GM10248 (cell line): Measurements from ENCODE around the gene ATP10A.
A peak's percentile ranks its signal among the peaks of the same experiment; 100 is the strongest.

Source experiments
- CTCF ChIA-PET: fragments of 300-600 bp; sonication (Branson Sonifier 250); formaldehyde crosslinking; extraction: SDS; loops from one replicate; lab custom pipeline; 2021; ENCODE audit warnings: antibody characterized with exemption; lab: Yijun Ruan, JAX
- POLR2A ChIA-PET: fragments of 350-650 bp; sonication (Branson Sonifier 250); formaldehyde crosslinking; extraction: SDS; loops from one replicate; lab custom pipeline; 2020; ENCODE audit warnings: antibody characterized with exemption; lab: Yijun Ruan, JAX
- DNase-seq: peaks from one replicate; pipeline ENCODE4 v3.0.0; 2012; ENCODE audit errors: extremely low spot score
- TF ChIP-seq, protein P1 (sequence below): IDR thresholded peaks from 2 replicates; pipeline ENCODE4 v1.5.1; 2012; ENCODE audit warnings: mild to moderate bottlenecking, low read depth; ENCODE audit errors: extremely low read depth, missing control alignments, control extremely low read depth

The ATP10A gene

GRCh38 chr15:25743548-25744275, 119.4 kb downstream of the ATP10A start:
- ChIA-PET CTCF (no interaction called here), POLR2A (no interaction called here)
- no peak for DNase-seq
- TF ChIP-seq, protein P1, sequence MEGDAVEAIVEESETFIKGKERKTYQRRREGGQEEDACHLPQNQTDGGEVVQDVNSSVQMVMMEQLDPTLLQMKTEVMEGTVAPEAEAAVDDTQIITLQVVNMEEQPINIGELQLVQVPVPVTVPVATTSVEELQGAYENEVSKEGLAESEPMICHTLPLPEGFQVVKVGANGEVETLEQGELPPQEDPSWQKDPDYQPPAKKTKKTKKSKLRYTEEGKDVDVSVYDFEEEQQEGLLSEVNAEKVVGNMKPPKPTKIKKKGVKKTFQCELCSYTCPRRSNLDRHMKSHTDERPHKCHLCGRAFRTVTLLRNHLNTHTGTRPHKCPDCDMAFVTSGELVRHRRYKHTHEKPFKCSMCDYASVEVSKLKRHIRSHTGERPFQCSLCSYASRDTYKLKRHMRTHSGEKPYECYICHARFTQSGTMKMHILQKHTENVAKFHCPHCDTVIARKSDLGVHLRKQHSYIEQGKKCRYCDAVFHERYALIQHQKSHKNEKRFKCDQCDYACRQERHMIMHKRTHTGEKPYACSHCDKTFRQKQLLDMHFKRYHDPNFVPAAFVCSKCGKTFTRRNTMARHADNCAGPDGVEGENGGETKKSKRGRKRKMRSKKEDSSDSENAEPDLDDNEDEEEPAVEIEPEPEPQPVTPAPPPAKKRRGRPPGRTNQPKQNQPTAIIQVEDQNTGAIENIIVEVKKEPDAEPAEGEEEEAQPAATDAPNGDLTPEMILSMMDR = no peak

- ChIA-PET CTCF (no interaction called here), POLR2A (no interaction called here)
- DNase-seq = no peak
- TF ChIP-seq, protein P1 = no peak
Measured at GRCh38 chr15:25742776-25743547, 120.2 kb downstream of the ATP10A start.

DNA sequence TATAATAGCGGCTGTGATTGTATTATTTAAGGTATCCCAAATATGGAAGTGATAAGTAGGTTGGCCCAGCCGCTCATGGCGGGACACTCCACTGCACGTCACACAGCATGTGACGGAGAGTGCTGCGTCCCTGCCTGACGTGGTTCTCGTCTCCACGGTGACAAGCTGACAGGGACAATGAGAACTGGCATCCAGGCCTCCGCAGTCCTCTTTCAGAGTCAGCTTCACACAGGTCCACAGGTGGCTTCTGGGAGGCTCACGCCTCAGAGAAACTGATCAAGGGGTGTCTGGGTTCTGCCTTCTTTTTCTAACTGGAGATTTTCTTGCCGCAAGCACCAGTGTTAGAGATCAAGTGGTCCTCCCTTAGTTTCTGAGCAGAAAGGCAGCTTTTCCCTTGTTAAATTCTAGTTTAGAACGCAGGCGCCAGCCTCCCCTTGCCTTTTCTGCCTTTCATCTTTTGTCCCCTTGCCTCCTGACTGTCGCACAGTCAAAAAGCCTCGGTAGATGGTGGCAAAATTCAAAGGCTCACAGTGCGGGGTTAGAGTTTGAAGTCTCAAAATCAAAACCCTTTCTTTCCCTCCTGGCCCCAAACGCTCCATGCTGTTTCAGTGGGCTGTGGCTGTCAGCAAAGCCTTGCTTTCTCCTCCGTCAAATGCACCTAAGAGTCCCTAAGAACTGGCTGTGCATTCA, 120.9 kb downstream of the ATP10A start:
- no peak for DNase-seq
- TF ChIP-seq, protein P1 = no peak
- CTCF ChIA-PET = no interaction called here
- POLR2A ChIA-PET = no interaction called here

GRCh38 chr15:25741256-25741580, 121.9 kb downstream of the ATP10A start:
- TF ChIP-seq, protein P1 = no peak
- ChIA-PET POLR2A (no interaction called here), CTCF (no interaction called here)
- no peak for DNase-seq

DNA sequence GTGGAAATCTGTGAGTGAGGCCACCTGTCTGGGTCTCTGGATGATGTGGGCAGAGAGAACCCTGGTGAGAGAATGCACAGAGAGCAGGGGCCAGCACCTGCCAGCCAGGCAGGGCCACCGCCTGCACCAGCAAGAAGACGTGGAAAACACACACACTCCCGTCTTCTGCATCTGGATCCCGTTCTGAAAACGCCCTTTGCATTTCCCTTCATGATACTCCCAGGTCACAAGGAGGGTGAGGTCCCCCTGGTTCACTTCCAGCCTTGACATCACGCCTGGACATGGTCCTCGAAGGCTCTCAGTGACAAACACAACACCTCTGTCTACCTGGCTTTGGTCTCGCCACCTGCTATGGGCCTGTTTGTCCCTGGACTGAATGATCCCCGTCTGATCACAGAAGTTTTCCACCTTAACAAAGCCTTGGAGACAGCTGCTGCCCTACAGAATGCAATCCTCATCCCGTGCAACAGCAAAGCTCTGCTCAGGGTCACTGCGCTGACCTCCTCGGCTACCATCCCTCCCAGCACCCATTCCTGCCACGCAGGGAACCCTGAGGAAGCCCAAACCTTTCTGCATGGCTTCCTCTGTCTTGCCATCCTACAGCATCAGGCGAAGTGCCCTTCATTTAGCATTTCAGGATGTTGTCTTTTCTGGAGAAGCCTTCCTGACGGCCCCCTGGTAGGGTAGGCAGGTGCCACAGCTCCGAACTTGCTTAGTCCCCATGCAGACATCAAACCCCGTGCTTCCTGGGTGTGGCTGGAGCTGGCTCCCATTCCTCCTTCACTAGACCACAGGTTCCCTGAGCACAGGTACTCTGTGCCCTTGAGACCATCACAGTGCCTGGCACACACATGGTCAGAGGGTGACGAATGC, 122.5 kb downstream of the ATP10A start:
- ChIA-PET CTCF (no interaction called here), POLR2A (no interaction called here)
- TF ChIP-seq, protein P1 = no peak
- no peak for DNase-seq

DNA sequence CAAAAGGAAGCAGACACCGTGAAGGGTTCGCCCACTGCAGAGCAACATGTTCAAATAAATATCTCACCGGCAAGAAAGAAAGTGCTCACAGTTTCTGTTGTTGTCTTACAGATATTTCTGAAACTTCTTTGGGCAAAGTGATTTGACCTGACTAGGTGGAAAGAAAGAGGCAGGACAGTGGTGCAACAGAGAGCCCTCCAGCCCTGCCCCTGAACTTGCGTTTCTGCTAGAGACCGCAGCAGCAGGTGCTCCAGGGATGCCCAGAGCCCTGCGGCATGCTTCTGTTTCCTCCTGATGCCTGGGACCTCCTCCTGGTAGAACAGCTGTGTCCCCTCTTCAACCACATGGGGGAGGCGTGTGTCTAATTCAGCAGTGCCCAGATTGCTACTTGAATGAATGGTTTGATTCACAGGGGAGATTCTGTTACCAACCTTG, 123.4 kb downstream of the ATP10A start:
- ChIA-PET POLR2A (no interaction called here), CTCF (no interaction called here)
- DNase-seq = no peak
- TF ChIP-seq, protein P1 = peak; percentile 23
